ENCODE results near the gene ANKRD33.

Gene ANKRD33

GRCh38 chr12:51887476-51888315 lies at the start of gene ANKRD33:
Gene ANKRD33, plus strand, starts transcription at chr12:51888103. Its CDS starts 84 bp downstream, at chr12:51888187.
- DNase-seq: no peak

- DNase-seq: no peak
Measured at GRCh38 chr12:51838762-51839161, 49.1 kb upstream of the ANKRD33 start.

GRCh38 chr12:51839310-51839947 lies 48.5 kb upstream of the ANKRD33 start:
- no peak for DNase-seq

- DNase-seq: no peak
Measured at GRCh38 chr12:51840966-51841365, 46.9 kb upstream of the ANKRD33 start.

GRCh38 chr12:51841727-51842126 lies 46.2 kb upstream of the ANKRD33 start:
- no peak for DNase-seq

GRCh38 chr12:51844854-51845253 lies 43.0 kb upstream of the ANKRD33 start:
- no peak for DNase-seq

- no peak for DNase-seq
Measured at GRCh38 chr12:51845482-51845881, 42.4 kb upstream of the ANKRD33 start.

GRCh38 chr12:51846271-51846691 lies 41.6 kb upstream of the ANKRD33 start:
- DNase-seq: no peak

GRCh38 chr12:51846911-51847642 lies 40.8 kb upstream of the ANKRD33 start:
- DNase-seq: peak; percentile 40

GRCh38 chr12:51847643-51848325 lies 40.1 kb upstream of the ANKRD33 start:
- no peak for DNase-seq

GRCh38 chr12:51848326-51848727 lies 39.6 kb upstream of the ANKRD33 start, which contains the start of gene FIGNL2:
Gene FIGNL2, minus strand, starts transcription at chr12:51848718. Its CDS starts 26,305 bp downstream, at chr12:51822413.
- no peak for DNase-seq

GRCh38 chr12:51848841-51849735 lies 38.8 kb upstream of the ANKRD33 start:
- DNase-seq: no peak

- no peak for DNase-seq
Measured at GRCh38 chr12:51850081-51850964, 37.6 kb upstream of the ANKRD33 start.

- no peak for DNase-seq
Measured at GRCh38 chr12:51850965-51851299, 37.0 kb upstream of the ANKRD33 start.

GRCh38 chr12:51851413-51852124 lies 36.3 kb upstream of the ANKRD33 start:
- no peak for DNase-seq

- DNase-seq: no peak
Measured at GRCh38 chr12:51852404-51853137, 35.3 kb upstream of the ANKRD33 start.

GRCh38 chr12:51855586-51856428 lies 32.1 kb upstream of the ANKRD33 start:
- DNase-seq: no peak

- no peak for DNase-seq
Measured at GRCh38 chr12:51860986-51861385, 26.9 kb upstream of the ANKRD33 start.

Measured in stimulated activated CD4-positive, alpha-beta T cell treated with anti-CD3 and anti-CD28 coated beads, Interleukin-4, amount 100 ng/mL, for 24 hours (primary cell).